22Rv1 (cell line): Measurements from ENCODE around the gene SEC14L5.

Source experiments
- CTCF ChIP-seq: fragments of 450-650 bp; IDR thresholded peaks from 2 replicates; pipeline ENCODE4 v1.5.1; 2017; ENCODE audit warnings: mild to moderate bottlenecking
- ZFX ChIP-seq: fragments of 450-650 bp; IDR thresholded peaks from 2 replicates; pipeline ENCODE4 v1.6.1; 2017; ENCODE audit warnings: antibody characterized with exemption, borderline replicate concordance

GRCh38 chr16:4991754-4992153, 33.6 kb downstream of the SEC14L5 start:
- no peak for TF ChIP-seq CTCF
- TF ChIP-seq ZFX: no peak
